22Rv1 (cell line): ENCODE results near the gene CCDC187.

Experiments
- H3K27ac ChIP-seq: fragments of 450-650 bp; 2 replicates; pipeline ENCODE4 v1.5.1; 2017
- ZFX ChIP-seq: fragments of 450-650 bp; IDR thresholded peaks from 2 replicates; pipeline ENCODE4 v1.6.1; 2017; ENCODE audit warnings: antibody characterized with exemption, borderline replicate concordance
- TF ChIP-seq, protein P1 (sequence below): fragments of 450-650 bp; IDR thresholded peaks from 2 replicates; pipeline ENCODE4 v1.5.1; 2017; ENCODE audit warnings: mild to moderate bottlenecking

The CCDC187 gene

GRCh38 chr9:136342181-136343120 is 38.6 kb upstream of the CCDC187 start:
- TF ChIP-seq, protein P1, sequence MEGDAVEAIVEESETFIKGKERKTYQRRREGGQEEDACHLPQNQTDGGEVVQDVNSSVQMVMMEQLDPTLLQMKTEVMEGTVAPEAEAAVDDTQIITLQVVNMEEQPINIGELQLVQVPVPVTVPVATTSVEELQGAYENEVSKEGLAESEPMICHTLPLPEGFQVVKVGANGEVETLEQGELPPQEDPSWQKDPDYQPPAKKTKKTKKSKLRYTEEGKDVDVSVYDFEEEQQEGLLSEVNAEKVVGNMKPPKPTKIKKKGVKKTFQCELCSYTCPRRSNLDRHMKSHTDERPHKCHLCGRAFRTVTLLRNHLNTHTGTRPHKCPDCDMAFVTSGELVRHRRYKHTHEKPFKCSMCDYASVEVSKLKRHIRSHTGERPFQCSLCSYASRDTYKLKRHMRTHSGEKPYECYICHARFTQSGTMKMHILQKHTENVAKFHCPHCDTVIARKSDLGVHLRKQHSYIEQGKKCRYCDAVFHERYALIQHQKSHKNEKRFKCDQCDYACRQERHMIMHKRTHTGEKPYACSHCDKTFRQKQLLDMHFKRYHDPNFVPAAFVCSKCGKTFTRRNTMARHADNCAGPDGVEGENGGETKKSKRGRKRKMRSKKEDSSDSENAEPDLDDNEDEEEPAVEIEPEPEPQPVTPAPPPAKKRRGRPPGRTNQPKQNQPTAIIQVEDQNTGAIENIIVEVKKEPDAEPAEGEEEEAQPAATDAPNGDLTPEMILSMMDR = 0 out of 2 replicates have a peak, but pooled peaks have one; percentile 9
- TF ChIP-seq ZFX = no peak
- peak overlapping the region; percentile 58 for H3K27ac ChIP-seq

DNA sequence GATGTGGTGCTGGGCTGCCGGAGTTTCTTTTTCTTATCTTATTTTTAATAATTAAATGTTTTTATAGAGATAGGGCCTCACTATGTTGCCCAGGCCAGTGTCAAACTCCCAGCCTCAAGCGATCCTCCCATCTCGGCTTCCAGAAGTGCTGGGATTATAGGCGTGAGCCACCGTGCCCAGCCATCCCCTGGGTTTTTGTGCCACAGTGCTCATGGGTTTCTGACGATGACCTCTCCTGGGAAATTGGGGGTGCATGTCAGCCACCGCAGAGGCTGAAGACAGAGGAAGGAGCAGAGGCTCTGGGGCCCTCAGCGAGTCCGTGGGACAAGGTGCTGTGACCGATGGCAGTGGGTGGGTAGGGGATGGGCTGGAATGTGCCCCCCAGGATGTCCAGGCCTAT is 37.9 kb upstream of the CCDC187 start:
- no peak overlapping the region for H3K27ac ChIP-seq
- TF ChIP-seq ZFX = no peak
- TF ChIP-seq, protein P1 = no peak

DNA sequence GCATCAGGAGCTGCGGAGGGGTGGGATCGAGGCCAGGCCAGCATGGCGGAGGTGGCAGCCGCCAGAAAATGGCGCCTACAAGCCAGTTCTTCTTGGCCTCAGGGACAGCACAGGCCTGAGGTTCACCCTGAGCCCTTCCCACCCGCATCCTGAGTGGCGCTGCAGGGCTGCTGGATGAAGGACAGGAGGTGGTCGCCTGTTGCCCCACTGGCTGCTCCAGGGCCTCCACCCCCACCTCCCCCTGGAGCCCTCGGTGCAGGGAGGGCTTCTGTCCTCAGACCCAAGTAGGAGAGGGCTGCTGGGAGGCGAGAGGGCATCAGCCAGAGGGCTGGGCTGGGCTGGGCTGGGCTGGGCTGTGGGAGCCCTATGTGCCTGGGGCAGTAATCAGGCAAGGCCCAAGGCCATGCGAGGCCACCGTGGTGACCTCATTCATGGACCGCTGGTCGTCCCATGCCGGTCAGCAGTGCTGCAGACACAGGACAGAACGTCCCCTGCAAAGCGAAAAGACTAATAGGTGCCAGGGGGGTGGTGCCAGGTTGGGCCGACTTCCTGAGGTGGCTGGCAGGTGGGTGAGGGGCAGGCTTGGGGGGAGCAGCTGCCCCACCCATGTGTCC is 37.3 kb upstream of the CCDC187 start:
- no peak overlapping the region for H3K27ac ChIP-seq
- TF ChIP-seq ZFX = no peak
- TF ChIP-seq, protein P1 = no peak

GRCh38 chr9:136340356-136341041 is 36.6 kb upstream of the CCDC187 start:
- no peak for TF ChIP-seq ZFX
- TF ChIP-seq, protein P1 = no peak

GRCh38 chr9:136339958-136340310 is 36.0 kb upstream of the CCDC187 start:
- no peak overlapping the region for H3K27ac ChIP-seq
- no peak for TF ChIP-seq ZFX
- TF ChIP-seq, protein P1 = no peak

More at GRCh38 chr9:136340356-136341041, 36.6 kb upstream of the CCDC187 start:
- no peak overlapping the region for H3K27ac ChIP-seq

DNA sequence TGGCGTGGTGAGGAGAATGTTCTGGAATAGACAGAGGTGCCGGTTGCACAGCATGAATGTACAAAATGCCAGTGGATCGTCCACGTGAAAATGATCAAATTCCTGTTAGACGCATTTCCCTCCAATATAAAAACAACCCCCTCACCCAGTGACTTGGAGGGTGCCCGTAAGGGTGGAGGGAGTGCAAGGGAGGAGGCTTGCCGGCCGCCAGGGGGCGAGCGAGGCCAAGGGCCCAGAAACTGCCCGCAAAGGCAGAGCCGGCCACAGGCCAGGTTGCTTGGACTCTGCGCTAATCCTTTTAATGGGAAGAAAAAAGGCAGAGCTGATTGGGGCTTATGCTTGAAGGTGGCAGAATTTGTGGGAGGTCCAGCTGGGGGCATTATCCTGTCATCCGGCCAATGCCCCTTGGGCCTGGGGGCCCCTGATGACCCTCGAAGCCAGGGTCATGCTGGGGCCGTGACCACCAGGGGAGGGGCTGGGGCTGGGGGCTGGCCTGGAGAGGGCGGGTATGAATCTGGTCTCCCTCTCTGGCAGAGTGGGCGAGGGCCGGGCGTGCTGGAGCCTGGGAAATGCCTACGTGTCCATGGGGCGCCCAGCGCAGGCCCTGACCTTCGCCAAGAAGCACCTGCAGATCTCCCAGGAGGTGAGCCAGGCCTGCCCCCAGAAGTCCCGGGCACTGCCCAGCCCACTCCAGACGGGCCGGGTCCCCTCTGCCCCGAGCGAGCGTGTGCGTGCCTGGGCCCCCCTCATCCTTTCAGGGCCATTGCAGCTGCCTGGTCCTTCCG is 35.5 kb upstream of the CCDC187 start:
- H3K27ac ChIP-seq = peak overlapping the region; percentile 7; the same call in 1 of the 2 replicates
- TF ChIP-seq, protein P1 = peak; percentile 98
- no peak for TF ChIP-seq ZFX
